ENCODE results near the gene S100A7A.

Gene S100A7A

GRCh38 chr1:153415850-153416570 is at the start of gene S100A7A:
Gene S100A7A, plus strand, starts transcription at chr1:153416520. Its CDS starts 1,563 bp downstream, at chr1:153418083.
- Histone ChIP-seq H3K4me1 (ENCODE audit: insufficient read depth, poor library complexity, severe bottlenecking) (no peaks in the 10 kb centered on the region), H3K27ac (ENCODE audit: poor library complexity, severe bottlenecking) (no peak within 1 kb of the TSS), H3K36me3 (ENCODE audit: low read depth) (no peaks in the 10 kb centered on the region), H3K4me3 (ENCODE audit: severe bottlenecking) (no peak within 1 kb of the TSS), H3K9me3 (ENCODE audit: severe bottlenecking) (no peaks in the 10 kb centered on the region), H3K27me3 (ENCODE audit: insufficient read depth, poor library complexity, severe bottlenecking) (no peaks in the 10 kb centered on the region)
- TF ChIP-seq CTCF (IDR thresholded peaks at IDR 0.05; ENCODE audit: poor library complexity, severe bottlenecking) = no peak
- no peak for DNase-seq (ENCODE audit: low spot score)
- ATAC-seq (ENCODE audit: low read depth) = no peak

GRCh38 chr1:153367090-153367489 is 49.2 kb upstream of the S100A7A start:
- Histone ChIP-seq H3K36me3 (ENCODE audit: low read depth) (no peaks in the 10 kb centered on the region), H3K27me3 (ENCODE audit: insufficient read depth, poor library complexity, severe bottlenecking) (no peaks in the 10 kb centered on the region), H3K9me3 (ENCODE audit: severe bottlenecking) (no peaks in the 10 kb centered on the region), H3K4me3 (ENCODE audit: severe bottlenecking) (no peak overlapping the region), H3K4me1 (ENCODE audit: insufficient read depth, poor library complexity, severe bottlenecking) (peaks cover 16% of the 10 kb centered on the region), H3K27ac (ENCODE audit: poor library complexity, severe bottlenecking) (no peak overlapping the region)
- no peak for TF ChIP-seq CTCF (IDR thresholded peaks at IDR 0.05; ENCODE audit: poor library complexity, severe bottlenecking)
- DNase-seq (ENCODE audit: low spot score) = no peak
- no peak for ATAC-seq (ENCODE audit: low read depth)

DNA sequence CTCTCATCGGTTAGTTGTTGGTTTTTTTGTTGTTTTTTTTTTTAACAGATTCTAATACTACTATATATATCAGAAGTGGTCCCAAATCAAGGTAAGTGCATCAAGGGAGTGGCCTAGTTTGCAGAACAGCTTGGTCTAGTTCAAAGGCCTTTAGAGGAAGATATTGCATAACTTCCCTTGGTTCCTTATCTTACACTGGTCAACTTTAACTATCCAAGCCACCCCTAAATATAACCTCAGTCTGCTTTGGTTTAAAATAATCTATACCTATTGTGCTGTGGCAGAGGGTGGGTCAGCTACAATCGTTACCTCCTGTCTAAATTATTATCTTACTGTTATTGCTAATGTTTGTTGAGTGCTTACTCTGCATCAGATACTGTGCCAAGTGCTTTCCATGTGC is 47.8 kb upstream of the S100A7A start:
- ATAC-seq (ENCODE audit: low read depth) (no peak), DNase-seq (ENCODE audit: low spot score) (no peak)
- Histone ChIP-seq H3K4me3 (ENCODE audit: severe bottlenecking) (no peak overlapping the region), H3K27me3 (ENCODE audit: insufficient read depth, poor library complexity, severe bottlenecking) (no peaks in the 10 kb centered on the region), H3K27ac (ENCODE audit: poor library complexity, severe bottlenecking) (no peak overlapping the region), H3K9me3 (ENCODE audit: severe bottlenecking) (no peaks in the 10 kb centered on the region), H3K36me3 (ENCODE audit: low read depth) (no peaks in the 10 kb centered on the region), H3K4me1 (ENCODE audit: insufficient read depth, poor library complexity, severe bottlenecking) (peaks cover 16% of the 10 kb centered on the region)
- TF ChIP-seq CTCF (IDR thresholded peaks at IDR 0.05; ENCODE audit: poor library complexity, severe bottlenecking) = no peak

DNA sequence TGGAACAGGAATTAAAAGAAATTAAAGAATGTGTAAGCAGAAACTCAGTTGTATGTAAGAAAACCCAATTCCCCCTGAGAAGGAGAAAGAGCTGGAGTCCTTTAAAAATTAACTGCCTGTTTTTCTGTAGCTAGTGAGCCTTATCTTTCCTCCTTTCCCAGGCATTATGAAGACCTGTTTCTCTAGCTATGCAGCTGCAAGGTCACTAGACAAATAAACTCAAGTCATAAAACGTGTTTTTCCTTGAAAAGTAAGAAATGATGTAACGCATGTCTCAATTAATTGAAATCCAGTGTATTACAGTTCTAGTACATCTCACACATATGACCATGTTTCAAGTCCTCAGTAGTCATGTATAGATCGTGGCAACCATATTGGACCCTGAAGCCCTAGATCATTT is 46.2 kb upstream of the S100A7A start:
- ATAC-seq (ENCODE audit: low read depth) = no peak
- no peak for DNase-seq (ENCODE audit: low spot score)
- no peaks in the 10 kb centered on the region for H3K36me3 ChIP-seq (ENCODE audit: low read depth)
- no peak for TF ChIP-seq CTCF (IDR thresholded peaks at IDR 0.05; ENCODE audit: poor library complexity, severe bottlenecking)
- H3K9me3 ChIP-seq (ENCODE audit: severe bottlenecking) = no peaks in the 10 kb centered on the region
- H3K4me3 ChIP-seq (ENCODE audit: severe bottlenecking) = no peak overlapping the region
- H3K27me3 ChIP-seq (ENCODE audit: insufficient read depth, poor library complexity, severe bottlenecking) = no peaks in the 10 kb centered on the region
- H3K4me1 ChIP-seq (ENCODE audit: insufficient read depth, poor library complexity, severe bottlenecking) = peaks cover 8% of the 10 kb centered on the region
- H3K27ac ChIP-seq (ENCODE audit: poor library complexity, severe bottlenecking) = no peak overlapping the region

- Histone ChIP-seq H3K27me3 (ENCODE audit: insufficient read depth, poor library complexity, severe bottlenecking) (no peaks in the 10 kb centered on the region), H3K27ac (ENCODE audit: poor library complexity, severe bottlenecking) (no peak overlapping the region), H3K36me3 (ENCODE audit: low read depth) (no peaks in the 10 kb centered on the region), H3K9me3 (ENCODE audit: severe bottlenecking) (no peaks in the 10 kb centered on the region), H3K4me1 (ENCODE audit: insufficient read depth, poor library complexity, severe bottlenecking) (peaks cover 11% of the 10 kb centered on the region), H3K4me3 (ENCODE audit: severe bottlenecking) (no peak overlapping the region)
- no peak for TF ChIP-seq CTCF (IDR thresholded peaks at IDR 0.05; ENCODE audit: poor library complexity, severe bottlenecking)
- DNase-seq (ENCODE audit: low spot score) = no peak
- peak; percentile 22; the same call in 1 of the 3 replicates for ATAC-seq (ENCODE audit: low read depth)
These were observed 45.1 kb upstream of the S100A7A start for GRCh38 chr1:153371231-153371630.
